Stimulated activated memory B cell treated with anti-CD40 and anti-IgM and Interleukin-4, amounts not matched to agents 10 μg/mL and 1 μg/mL and 100 μg/mL, for 72 hours (primary cell): ENCODE results near the gene ZNF646.

Experiments used
- ATAC-seq: fragments of 150-1000 bp; cut with Tn5 transposase; 2 replicates; pipeline ENCODE4 v1.10.0; 2021
- H3K27ac Mint-ChIP-seq: one replicate; pipeline ENCODE4 v1.8.0; 2022; ENCODE audit warnings: mild to moderate bottlenecking, mixed read lengths
- H3K27me3 Mint-ChIP-seq: one replicate; pipeline ENCODE4 v1.8.0; 2022; ENCODE audit warnings: mixed read lengths
- H3K36me3 Mint-ChIP-seq: one replicate; pipeline ENCODE4 v1.8.0; 2022; ENCODE audit warnings: mixed read lengths
- H3K4me1 Mint-ChIP-seq: one replicate; pipeline ENCODE4 v1.8.0; 2022; ENCODE audit warnings: mixed read lengths
- H3K4me3 Mint-ChIP-seq: one replicate; pipeline ENCODE4 v1.8.0; 2022; ENCODE audit warnings: mild to moderate bottlenecking, moderate library complexity, mixed read lengths
- H3K9me3 Mint-ChIP-seq: one replicate; pipeline ENCODE4 v1.8.0; 2022; ENCODE audit warnings: mixed read lengths

ZNF646 gene

GRCh38 chr16:31118223-31119155 is 44.3 kb downstream of the ZNF646 start:
- Mint-ChIP-seq H3K36me3 (peaks cover 22% of the 10 kb centered on the region), H3K4me3 (peak overlapping the region; percentile 85)
- ATAC-seq, result no peak

GRCh38 chr16:31120129-31120528 is 45.9 kb downstream of the ZNF646 start:
- no peaks in the 10 kb centered on the region for H3K27me3 Mint-ChIP-seq
- H3K27ac Mint-ChIP-seq, result no peak overlapping the region
- H3K4me3 Mint-ChIP-seq, result no peak overlapping the region
- no peaks in the 10 kb centered on the region for H3K9me3 Mint-ChIP-seq
- ATAC-seq, result no peak
- H3K4me1 Mint-ChIP-seq, result peaks cover 26% of the 10 kb centered on the region
- H3K36me3 Mint-ChIP-seq, result peaks cover 22% of the 10 kb centered on the region

More at GRCh38 chr16:31118223-31119155, 44.3 kb downstream of the ZNF646 start:
- Mint-ChIP-seq H3K4me1 (peaks cover 37% of the 10 kb centered on the region), H3K27me3 (no peaks in the 10 kb centered on the region), H3K9me3 (no peaks in the 10 kb centered on the region), H3K27ac (peak overlapping the region; percentile 79)

- H3K9me3 Mint-ChIP-seq, result no peaks in the 10 kb centered on the region
- no peak overlapping the region for H3K27ac Mint-ChIP-seq
- H3K4me3 Mint-ChIP-seq, result no peak overlapping the region
- peaks cover 7% of the 10 kb centered on the region for H3K4me1 Mint-ChIP-seq
- no peak for ATAC-seq
- peaks cover 37% of the 10 kb centered on the region for H3K36me3 Mint-ChIP-seq
- no peaks in the 10 kb centered on the region for H3K27me3 Mint-ChIP-seq
Observed at GRCh38 chr16:31125844-31126243, 51.6 kb downstream of the ZNF646 start.

- peaks cover 7% of the 10 kb centered on the region for H3K4me1 Mint-ChIP-seq
- H3K9me3 Mint-ChIP-seq, result no peaks in the 10 kb centered on the region
- no peak overlapping the region for H3K4me3 Mint-ChIP-seq
- no peaks in the 10 kb centered on the region for H3K27me3 Mint-ChIP-seq
- H3K36me3 Mint-ChIP-seq, result peaks cover 40% of the 10 kb centered on the region
- H3K27ac Mint-ChIP-seq, result no peak overlapping the region
- ATAC-seq, result no peak
Observed at GRCh38 chr16:31127182-31127581, 53.0 kb downstream of the ZNF646 start.

GRCh38 chr16:31128711-31129567 is 54.7 kb downstream of the ZNF646 start:
- Mint-ChIP-seq H3K27me3 (no peaks in the 10 kb centered on the region), H3K9me3 (no peaks in the 10 kb centered on the region), H3K4me3 (no peak overlapping the region), H3K27ac (peak overlapping the region; percentile 4), H3K4me1 (peaks cover 7% of the 10 kb centered on the region), H3K36me3 (peaks cover 37% of the 10 kb centered on the region)
- ATAC-seq, result no peak

GRCh38 chr16:31129568-31130335 is 55.5 kb downstream of the ZNF646 start:
- ATAC-seq, result no peak
- Mint-ChIP-seq H3K27me3 (no peaks in the 10 kb centered on the region), H3K36me3 (peaks cover 37% of the 10 kb centered on the region), H3K9me3 (no peaks in the 10 kb centered on the region), H3K4me1 (peaks cover 7% of the 10 kb centered on the region), H3K4me3 (no peak overlapping the region), H3K27ac (no peak overlapping the region)

- Mint-ChIP-seq H3K27ac (no peak overlapping the region), H3K9me3 (no peaks in the 10 kb centered on the region), H3K27me3 (no peaks in the 10 kb centered on the region), H3K36me3 (peaks cover 37% of the 10 kb centered on the region), H3K4me3 (no peak overlapping the region), H3K4me1 (peaks cover 7% of the 10 kb centered on the region)
- no peak for ATAC-seq
Observed at GRCh38 chr16:31130336-31130891, 56.2 kb downstream of the ZNF646 start.

- Mint-ChIP-seq H3K27me3 (no peaks in the 10 kb centered on the region), H3K27ac (no peak overlapping the region), H3K4me1 (peaks cover 4% of the 10 kb centered on the region), H3K9me3 (no peaks in the 10 kb centered on the region), H3K4me3 (no peak overlapping the region), H3K36me3 (peaks cover 33% of the 10 kb centered on the region)
- no peak for ATAC-seq
Observed at GRCh38 chr16:31130899-31131298, 56.7 kb downstream of the ZNF646 start.

GRCh38 chr16:31131416-31131815 is 57.2 kb downstream of the ZNF646 start:
- no peaks in the 10 kb centered on the region for H3K27me3 Mint-ChIP-seq
- no peak overlapping the region for H3K27ac Mint-ChIP-seq
- ATAC-seq, result no peak
- H3K36me3 Mint-ChIP-seq, result peaks cover 28% of the 10 kb centered on the region
- H3K4me1 Mint-ChIP-seq, result no peaks in the 10 kb centered on the region
- no peak overlapping the region for H3K4me3 Mint-ChIP-seq
- no peaks in the 10 kb centered on the region for H3K9me3 Mint-ChIP-seq

- Mint-ChIP-seq H3K27me3 (no peaks in the 10 kb centered on the region), H3K4me3 (no peak overlapping the region), H3K4me1 (no peaks in the 10 kb centered on the region), H3K9me3 (no peaks in the 10 kb centered on the region), H3K36me3 (peaks cover 27% of the 10 kb centered on the region), H3K27ac (no peak overlapping the region)
- no peak for ATAC-seq
Observed at GRCh38 chr16:31131841-31132271, 57.6 kb downstream of the ZNF646 start.

- no peak overlapping the region for H3K27ac Mint-ChIP-seq
- no peaks in the 10 kb centered on the region for H3K27me3 Mint-ChIP-seq
- no peaks in the 10 kb centered on the region for H3K9me3 Mint-ChIP-seq
- H3K36me3 Mint-ChIP-seq, result peaks cover 26% of the 10 kb centered on the region
- H3K4me3 Mint-ChIP-seq, result no peak overlapping the region
- H3K4me1 Mint-ChIP-seq, result no peaks in the 10 kb centered on the region
- no peak for ATAC-seq
Observed at GRCh38 chr16:31132303-31132979, 58.2 kb downstream of the ZNF646 start.

- H3K9me3 Mint-ChIP-seq, result no peaks in the 10 kb centered on the region
- H3K27me3 Mint-ChIP-seq, result no peaks in the 10 kb centered on the region
- H3K36me3 Mint-ChIP-seq, result peaks cover 19% of the 10 kb centered on the region
- no peak for ATAC-seq
- no peak overlapping the region for H3K4me3 Mint-ChIP-seq
- no peaks in the 10 kb centered on the region for H3K4me1 Mint-ChIP-seq
- H3K27ac Mint-ChIP-seq, result no peak overlapping the region
Observed at GRCh38 chr16:31133046-31133501, 58.9 kb downstream of the ZNF646 start.
